HEK293 (cell line): ENCODE results near the gene NPTX1.

ENCODE experiments used
- CTCF ChIA-PET: fragments of 350-600 bp; formaldehyde crosslinking; extraction: SDS; loops from one replicate; lab custom pipeline; 2021; ENCODE audit warnings: antibody characterized with exemption; lab: Yijun Ruan, JAX
- POLR2A ChIA-PET: fragments of 300-600 bp; formaldehyde crosslinking; extraction: SDS; loops from one replicate; lab custom pipeline; 2020; ENCODE audit warnings: antibody characterized with exemption, inconsistent platforms; lab: Yijun Ruan, JAX
- H3K27ac ChIP-seq: fragments of 200-500 bp; sonication (Bioruptor generic); 2 replicates; pipeline ENCODE4 v1.5.1; 2014; ENCODE audit warnings: low read depth, low read length, control low read depth, inconsistent platforms; ENCODE audit errors: extremely low read depth
- H3K36me3 ChIP-seq, 2 experiments: fragments of 200-500 bp in 1 of 2; sonication (Bioruptor generic) in 1 of 2; 1 replicate in 1 of 2; 2 replicates in 1 of 2; pipeline ENCODE4 v1.5.1; 2014 to 2017; ENCODE audit warnings: inconsistent platforms in 2 of 2, low read length in 2 of 2; ENCODE audit not compliant: control insufficient read depth in 2 of 2, insufficient read depth in 1 of 2
- H3K4me1 ChIP-seq: fragments of 200-500 bp; sonication (Bioruptor generic); 2 replicates; pipeline ENCODE4 v1.5.1; 2014; ENCODE audit warnings: mild to moderate bottlenecking, low read length, inconsistent platforms; ENCODE audit not compliant: control insufficient read depth, insufficient read depth
- H3K4me3 ChIP-seq: 2 replicates; pipeline ENCODE4 v1.5.1; 2011; ENCODE audit warnings: low read depth, mild to moderate bottlenecking, control low read depth, low read length, moderate library complexity
- H3K9me3 ChIP-seq: fragments of 200-500 bp; sonication (Bioruptor generic); 2 replicates; pipeline ENCODE4 v1.5.1; 2014; ENCODE audit warnings: low read depth, low read length, inconsistent platforms; ENCODE audit not compliant: control insufficient read depth, insufficient read depth
- EGR2 ChIP-seq: fragments of 450-650 bp; formaldehyde crosslinking; IDR thresholded peaks from 2 replicates; pipeline ENCODE4 v1.5.1; 2016; ENCODE audit warnings: low read depth, missing biosample characterization, missing genetic modification characterization
- GLI2 ChIP-seq: fragments of 450-650 bp; formaldehyde crosslinking; IDR thresholded peaks from 2 replicates; pipeline ENCODE4; 2017; ENCODE audit warnings: missing biosample characterization, missing genetic modification characterization, low read depth, borderline replicate concordance
- GLIS1 ChIP-seq: fragments of 450-650 bp; formaldehyde crosslinking; IDR thresholded peaks from 2 replicates; pipeline ENCODE4 v1.5.1; 2016; ENCODE audit warnings: missing biosample characterization, missing genetic modification characterization
- KLF10 ChIP-seq: fragments of 450-650 bp; IDR thresholded peaks from 2 replicates; pipeline ENCODE4 v1.5.1; 2018; ENCODE audit warnings: missing biosample characterization, mild to moderate bottlenecking, missing genetic modification characterization
- KLF9 ChIP-seq: fragments of 450-650 bp; formaldehyde crosslinking; IDR thresholded peaks from 2 replicates; pipeline ENCODE4 v1.5.1; 2016; ENCODE audit warnings: missing biosample characterization, missing genetic modification characterization, low read depth
- MYNN ChIP-seq: fragments of 450-650 bp; formaldehyde crosslinking; IDR thresholded peaks from 2 replicates; pipeline ENCODE4 v1.5.1; 2016; ENCODE audit warnings: missing biosample characterization, missing genetic modification characterization, borderline replicate concordance
- REPIN1 ChIP-seq: fragments of 450-650 bp; formaldehyde crosslinking; IDR thresholded peaks from 2 replicates; pipeline ENCODE4 v1.5.1; 2017; ENCODE audit warnings: missing biosample characterization, missing genetic modification characterization, low read depth
- SP2 ChIP-seq: fragments of 450-650 bp; formaldehyde crosslinking; IDR thresholded peaks from 2 replicates; pipeline ENCODE4 v1.5.1; 2016; ENCODE audit warnings: missing biosample characterization, missing genetic modification characterization
- SP7 ChIP-seq: fragments of 450-650 bp; formaldehyde crosslinking; IDR thresholded peaks from 2 replicates; pipeline ENCODE4 v1.5.1; 2016; ENCODE audit warnings: missing biosample characterization, missing genetic modification characterization
- ZFHX2 ChIP-seq: fragments of 450-650 bp; formaldehyde crosslinking; conservative IDR thresholded peaks from 2 replicates; pipeline ENCODE4 v1.5.1; 2016; ENCODE audit warnings: missing biosample characterization, missing genetic modification characterization
- ZIC2 ChIP-seq: fragments of 450-650 bp; formaldehyde crosslinking; IDR thresholded peaks from 2 replicates; pipeline ENCODE4 v1.5.1; 2016; ENCODE audit warnings: missing biosample characterization, missing genetic modification characterization
- ZNF184 ChIP-seq: fragments of 450-650 bp; IDR thresholded peaks from 2 replicates; pipeline ENCODE4 v1.5.1; 2018; ENCODE audit warnings: missing biosample characterization, mild to moderate bottlenecking, missing genetic modification characterization
- ZNF239 ChIP-seq: fragments of 450-650 bp; formaldehyde crosslinking; IDR thresholded peaks from 2 replicates; pipeline ENCODE4 v1.5.1; 2016; ENCODE audit warnings: missing biosample characterization, missing genetic modification characterization
- ZNF292 ChIP-seq: fragments of 450-650 bp; formaldehyde crosslinking; IDR thresholded peaks from 2 replicates; pipeline ENCODE4 v1.5.1; 2016; ENCODE audit warnings: low read depth, missing biosample characterization, missing genetic modification characterization, borderline replicate concordance
- ZNF335 ChIP-seq: fragments of 450-650 bp; formaldehyde crosslinking; conservative IDR thresholded peaks from 2 replicates; pipeline ENCODE4 v1.5.1; 2016; ENCODE audit warnings: missing biosample characterization, missing genetic modification characterization
- ZNF548 ChIP-seq: fragments of 450-650 bp; formaldehyde crosslinking; IDR thresholded peaks from 2 replicates; pipeline ENCODE4 v1.5.1; 2016; ENCODE audit warnings: missing biosample characterization, missing genetic modification characterization
- ZNF600 ChIP-seq: fragments of 450-650 bp; formaldehyde crosslinking; IDR thresholded peaks from 2 replicates; pipeline ENCODE4 v1.5.1; 2016; ENCODE audit warnings: missing biosample characterization, missing genetic modification characterization
- TF ChIP-seq, protein P1 (sequence below): fragments of 450-650 bp; formaldehyde crosslinking; IDR thresholded peaks from 2 replicates; pipeline ENCODE4 v1.5.1; 2017; ENCODE audit warnings: missing biosample characterization, missing genetic modification characterization
- TF ChIP-seq, protein P2 (sequence below): fragments of 450-650 bp; formaldehyde crosslinking; IDR thresholded peaks from 2 replicates; pipeline ENCODE4 v1.5.1; 2016; ENCODE audit warnings: missing biosample characterization, missing genetic modification characterization
- TF ChIP-seq, protein P3 (sequence below): fragments of 450-650 bp; formaldehyde crosslinking; optimal IDR thresholded peaks from 2 replicates; pipeline ENCODE3; 2016; ENCODE audit warnings: missing biosample characterization, mild to moderate bottlenecking, missing genetic modification characterization
- TF ChIP-seq, protein P4 (sequence below): fragments of 450-650 bp; formaldehyde crosslinking; IDR thresholded peaks from 2 replicates; pipeline ENCODE4 v1.5.1; 2016; ENCODE audit warnings: missing biosample characterization, missing genetic modification characterization
- TF ChIP-seq, protein P5 (sequence below): fragments of 450-650 bp; formaldehyde crosslinking; IDR thresholded peaks from 2 replicates; pipeline ENCODE4 v1.5.1; 2016; ENCODE audit warnings: missing biosample characterization, missing genetic modification characterization, low read depth

NPTX1 gene

DNA sequence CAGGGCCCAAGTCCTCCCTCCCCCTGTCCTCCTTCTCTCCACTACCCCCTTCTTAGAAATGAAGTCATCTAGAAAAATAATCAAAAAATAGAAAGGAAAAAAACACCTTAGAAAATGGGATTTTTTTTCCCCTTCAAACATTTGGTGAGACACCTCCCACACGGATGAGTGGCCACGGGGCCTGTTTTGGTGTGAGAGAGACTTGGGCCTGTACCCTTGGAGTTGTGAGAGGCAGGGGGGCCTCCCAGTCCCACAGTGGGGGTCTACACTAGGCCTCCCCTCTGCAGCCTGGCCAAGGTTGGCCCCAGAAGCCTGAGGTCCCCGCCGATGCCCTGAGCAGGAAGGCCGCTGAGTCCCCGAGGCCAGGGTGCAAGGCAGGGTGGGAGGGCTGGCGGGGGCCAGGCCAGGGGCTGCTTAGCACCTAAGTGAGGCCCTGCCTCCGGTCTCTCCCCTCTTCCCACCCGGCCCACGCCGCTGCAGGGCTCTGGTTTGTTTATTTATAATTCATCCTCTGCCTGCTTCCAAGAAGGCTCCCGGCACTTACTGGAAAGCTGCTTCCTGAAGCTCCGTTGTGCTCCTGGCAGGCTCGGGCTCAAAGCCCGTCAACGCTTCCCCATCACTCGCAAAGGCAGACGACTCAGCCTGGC is 26.4 kb downstream of the NPTX1 start (continued):
- TF ChIP-seq, protein P1, sequence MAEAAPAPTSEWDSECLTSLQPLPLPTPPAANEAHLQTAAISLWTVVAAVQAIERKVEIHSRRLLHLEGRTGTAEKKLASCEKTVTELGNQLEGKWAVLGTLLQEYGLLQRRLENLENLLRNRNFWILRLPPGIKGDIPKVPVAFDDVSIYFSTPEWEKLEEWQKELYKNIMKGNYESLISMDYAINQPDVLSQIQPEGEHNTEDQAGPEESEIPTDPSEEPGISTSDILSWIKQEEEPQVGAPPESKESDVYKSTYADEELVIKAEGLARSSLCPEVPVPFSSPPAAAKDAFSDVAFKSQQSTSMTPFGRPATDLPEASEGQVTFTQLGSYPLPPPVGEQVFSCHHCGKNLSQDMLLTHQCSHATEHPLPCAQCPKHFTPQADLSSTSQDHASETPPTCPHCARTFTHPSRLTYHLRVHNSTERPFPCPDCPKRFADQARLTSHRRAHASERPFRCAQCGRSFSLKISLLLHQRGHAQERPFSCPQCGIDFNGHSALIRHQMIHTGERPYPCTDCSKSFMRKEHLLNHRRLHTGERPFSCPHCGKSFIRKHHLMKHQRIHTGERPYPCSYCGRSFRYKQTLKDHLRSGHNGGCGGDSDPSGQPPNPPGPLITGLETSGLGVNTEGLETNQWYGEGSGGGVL (tag by site-specific recombination), result peak; percentile 47; the same call in 1 of the 2 replicates
- no peak for TF ChIP-seq KLF9 (tag by site-specific recombination)
- TF ChIP-seq ZNF600, result peak; percentile 52; the same call in 1 of the 2 replicates
- TF ChIP-seq ZNF335 (tag by site-specific recombination), result peak; percentile 47; the same call in 1 of the 2 replicates
- TF ChIP-seq, protein P2, sequence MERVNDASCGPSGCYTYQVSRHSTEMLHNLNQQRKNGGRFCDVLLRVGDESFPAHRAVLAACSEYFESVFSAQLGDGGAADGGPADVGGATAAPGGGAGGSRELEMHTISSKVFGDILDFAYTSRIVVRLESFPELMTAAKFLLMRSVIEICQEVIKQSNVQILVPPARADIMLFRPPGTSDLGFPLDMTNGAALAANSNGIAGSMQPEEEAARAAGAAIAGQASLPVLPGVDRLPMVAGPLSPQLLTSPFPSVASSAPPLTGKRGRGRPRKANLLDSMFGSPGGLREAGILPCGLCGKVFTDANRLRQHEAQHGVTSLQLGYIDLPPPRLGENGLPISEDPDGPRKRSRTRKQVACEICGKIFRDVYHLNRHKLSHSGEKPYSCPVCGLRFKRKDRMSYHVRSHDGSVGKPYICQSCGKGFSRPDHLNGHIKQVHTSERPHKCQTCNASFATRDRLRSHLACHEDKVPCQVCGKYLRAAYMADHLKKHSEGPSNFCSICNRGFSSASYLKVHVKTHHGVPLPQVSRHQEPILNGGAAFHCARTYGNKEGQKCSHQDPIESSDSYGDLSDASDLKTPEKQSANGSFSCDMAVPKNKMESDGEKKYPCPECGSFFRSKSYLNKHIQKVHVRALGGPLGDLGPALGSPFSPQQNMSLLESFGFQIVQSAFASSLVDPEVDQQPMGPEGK (tag by site-specific recombination), result 0 out of 2 replicates have a peak, but pooled peaks have one; percentile 25
- 0 out of 2 replicates have a peak, but pooled peaks have one; percentile 11 for TF ChIP-seq SP2 (tag by site-specific recombination)
- TF ChIP-seq GLIS1, result peak; percentile 91
- no peak for TF ChIP-seq REPIN1 (tag by site-specific recombination)
- TF ChIP-seq MYNN (tag by site-specific recombination), result no peak
- TF ChIP-seq ZIC2 (tag by site-specific recombination), result peak; percentile 16; the same call in 1 of the 2 replicates
- TF ChIP-seq ZNF184 (tag by site-specific recombination), result no peak
- peak; percentile 69 for TF ChIP-seq EGR2 (tag by site-specific recombination)
- TF ChIP-seq KLF10 (tag by site-specific recombination), result no peak
- TF ChIP-seq, all 188 proteins: peak for 14

DNA sequence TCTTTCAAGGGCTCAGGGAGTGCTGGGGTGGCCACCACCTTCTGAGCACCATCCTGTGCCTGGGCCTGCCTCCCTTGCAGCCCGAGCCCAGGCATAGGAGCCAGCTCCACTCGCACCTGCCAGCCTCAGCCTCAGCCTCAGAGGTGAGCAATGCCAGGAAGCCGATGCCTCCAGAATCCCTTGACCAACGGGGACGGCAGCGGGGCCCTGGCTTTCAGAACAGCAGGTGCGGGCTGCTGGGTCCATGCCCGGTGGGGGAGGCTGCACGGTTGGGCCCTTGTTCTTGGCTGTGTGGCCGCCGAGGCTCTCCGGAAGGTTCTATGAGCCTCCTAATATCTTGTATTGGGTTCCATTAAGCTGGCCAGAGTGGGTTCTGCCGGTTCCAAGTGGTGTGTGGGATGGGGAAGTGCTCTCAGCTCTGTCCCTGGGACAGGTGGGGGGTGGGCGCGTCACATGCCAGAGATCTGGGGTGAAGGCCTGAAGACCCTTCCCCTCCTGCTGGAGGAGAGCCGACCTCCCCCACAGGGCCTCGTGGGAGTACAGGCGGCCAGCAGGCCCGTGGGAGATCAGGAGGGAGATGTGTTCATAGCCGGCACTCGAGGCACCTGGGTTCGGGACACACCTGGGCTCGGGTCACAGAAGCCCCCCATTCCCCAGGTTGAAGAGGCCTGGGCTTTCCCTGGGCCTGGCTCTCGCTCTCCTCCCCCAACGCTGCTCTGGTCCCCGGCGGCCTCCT is 27.0 kb downstream of the NPTX1 start:
- CTCF ChIA-PET, result interaction anchor here (1.0 kb wide), 1 partner anchor 22 kb away, joined by 4 read pairs; no protein-coding TSS in a partner anchor
- H3K4me1 ChIP-seq, result peaks cover 11% of the 10 kb centered on the region
- H3K27ac ChIP-seq, result no peak overlapping the region
- H3K9me3 ChIP-seq, result no peaks in the 10 kb centered on the region
- H3K4me3 ChIP-seq, result no peak overlapping the region
- POLR2A ChIA-PET, result no interaction called here
- TF ChIP-seq ZFHX2 (peak; percentile 39), ZNF292 (no peak), EGR2 (tag by site-specific recombination) (peak; percentile 37)
- TF ChIP-seq, protein P3, sequence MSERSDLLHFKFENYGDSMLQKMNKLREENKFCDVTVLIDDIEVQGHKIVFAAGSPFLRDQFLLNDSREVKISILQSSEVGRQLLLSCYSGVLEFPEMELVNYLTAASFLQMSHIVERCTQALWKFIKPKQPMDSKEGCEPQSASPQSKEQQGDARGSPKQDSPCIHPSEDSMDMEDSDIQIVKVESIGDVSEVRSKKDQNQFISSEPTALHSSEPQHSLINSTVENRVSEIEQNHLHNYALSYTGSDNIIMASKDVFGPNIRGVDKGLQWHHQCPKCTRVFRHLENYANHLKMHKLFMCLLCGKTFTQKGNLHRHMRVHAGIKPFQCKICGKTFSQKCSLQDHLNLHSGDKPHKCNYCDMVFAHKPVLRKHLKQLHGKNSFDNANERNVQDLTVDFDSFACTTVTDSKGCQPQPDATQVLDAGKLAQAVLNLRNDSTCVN (tag by site-specific recombination), result no peak
- H3K36me3 ChIP-seq, result no peaks in the 10 kb centered on the region

DNA sequence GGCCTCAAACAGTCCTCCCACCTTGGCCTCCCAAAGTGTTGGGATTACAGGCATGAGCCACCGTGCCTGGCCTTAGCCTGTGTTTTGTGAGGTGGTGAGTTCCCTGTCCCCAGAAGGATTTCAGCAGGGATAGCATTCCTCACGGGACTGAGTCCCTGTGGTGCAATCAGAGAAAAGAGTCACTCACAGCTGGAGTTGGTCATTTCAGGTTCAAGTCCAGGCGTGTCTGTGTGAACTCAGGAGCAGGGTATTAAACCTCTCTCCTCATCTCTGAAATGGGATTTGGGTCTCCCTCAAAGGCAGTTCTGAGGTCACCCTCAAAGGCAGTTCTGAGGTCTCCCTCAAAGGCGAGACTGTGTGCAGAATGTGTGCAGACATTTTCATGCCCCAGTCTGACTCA is 28.6 kb downstream of the NPTX1 start:
- Histone ChIP-seq H3K4me1 (peaks cover 5% of the 10 kb centered on the region; the same call in 1 of the 2 replicates), H3K4me3 (no peak overlapping the region), H3K36me3 (no peaks in the 10 kb centered on the region), H3K27ac (no peak overlapping the region), H3K9me3 (no peaks in the 10 kb centered on the region)
- CTCF ChIA-PET, result interaction anchor here (0.6 to 2.9 kb wide), 3 partner anchors 20 to 210 kb away, joined by 3 to 11 read pairs (median 3); no protein-coding TSS in a partner anchor
- POLR2A ChIA-PET, result no interaction called here
- TF ChIP-seq SP7 (tag by site-specific recombination) (no peak), KLF9 (tag by site-specific recombination) (no peak), ZNF239 (tag by site-specific recombination) (no peak), ZNF548 (tag by site-specific recombination) (no peak), GLI2 (tag by site-specific recombination) (no peak)
- TF ChIP-seq, protein P4, sequence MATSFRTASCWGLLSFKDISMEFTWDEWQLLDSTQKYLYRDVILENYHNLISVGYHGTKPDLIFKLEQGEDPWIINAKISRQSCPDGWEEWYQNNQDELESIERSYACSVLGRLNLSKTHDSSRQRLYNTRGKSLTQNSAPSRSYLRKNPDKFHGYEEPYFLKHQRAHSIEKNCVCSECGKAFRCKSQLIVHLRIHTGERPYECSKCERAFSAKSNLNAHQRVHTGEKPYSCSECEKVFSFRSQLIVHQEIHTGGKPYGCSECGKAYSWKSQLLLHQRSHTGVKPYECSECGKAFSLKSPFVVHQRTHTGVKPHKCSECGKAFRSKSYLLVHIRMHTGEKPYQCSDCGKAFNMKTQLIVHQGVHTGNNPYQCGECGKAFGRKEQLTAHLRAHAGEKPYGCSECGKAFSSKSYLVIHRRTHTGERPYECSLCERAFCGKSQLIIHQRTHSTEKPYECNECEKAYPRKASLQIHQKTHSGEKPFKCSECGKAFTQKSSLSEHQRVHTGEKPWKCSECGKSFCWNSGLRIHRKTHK, result no peak
- TF ChIP-seq, protein P5, sequence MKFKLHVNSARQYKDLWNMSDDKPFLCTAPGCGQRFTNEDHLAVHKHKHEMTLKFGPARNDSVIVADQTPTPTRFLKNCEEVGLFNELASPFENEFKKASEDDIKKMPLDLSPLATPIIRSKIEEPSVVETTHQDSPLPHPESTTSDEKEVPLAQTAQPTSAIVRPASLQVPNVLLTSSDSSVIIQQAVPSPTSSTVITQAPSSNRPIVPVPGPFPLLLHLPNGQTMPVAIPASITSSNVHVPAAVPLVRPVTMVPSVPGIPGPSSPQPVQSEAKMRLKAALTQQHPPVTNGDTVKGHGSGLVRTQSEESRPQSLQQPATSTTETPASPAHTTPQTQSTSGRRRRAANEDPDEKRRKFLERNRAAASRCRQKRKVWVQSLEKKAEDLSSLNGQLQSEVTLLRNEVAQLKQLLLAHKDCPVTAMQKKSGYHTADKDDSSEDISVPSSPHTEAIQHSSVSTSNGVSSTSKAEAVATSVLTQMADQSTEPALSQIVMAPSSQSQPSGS (tag by site-specific recombination), result no peak
